A549 (cell line): ENCODE results near the gene MRTFB. TPM values are rescaled to one million over a fixed set of nuclear protein-coding genes. Genes with fewer than 3 reads are reported as not detected.

ENCODE experiments used
- ATAC-seq, 2 experiments: fragments of 200-7000 bp in 1 of 2; fragments of >200 bp in 1 of 2; cut with Nextera tagmentation in 1 of 2; cut with Tn5 transposase in 1 of 2; 3 replicates each; pipeline versions ENCODE4 v1.8.0 to v1.9.1; 2018 to 2020; ENCODE audit warnings: mild to moderate bottlenecking in 1 of 2, moderate library complexity in 1 of 2
- CTCF ChIA-PET: fragments of 300-600 bp; sonication (Branson Sonifier 250); formaldehyde crosslinking; extraction: SDS; loops from one replicate; lab custom pipeline; 2021; ENCODE audit warnings: antibody characterized with exemption, inconsistent platforms; lab: Yijun Ruan, JAX
- POLR2A ChIA-PET: fragments of 350-600 bp; formaldehyde crosslinking; extraction: SDS; loops from one replicate; lab custom pipeline; 2021; ENCODE audit warnings: antibody characterized with exemption, inconsistent platforms; lab: Yijun Ruan, JAX
- DNase-seq, 2 experiments: peaks; one replicate each; pipeline versions ENCODE4 v3.0.0 to v3.0.0-alpha.2; 2011 to 2016; ENCODE audit warnings: low read depth in 1 of 2, low spot score in 1 of 2
- FAIRE-seq: peaks from 2 replicates; lab custom pipeline; 2011; peaks lifted over from hg19 to GRCh38; lab: Jason Lieb, UNC
- H3K27ac ChIP-seq, 2 experiments: fragments of >200 bp; sonication (Bioruptor Twin); formaldehyde crosslinking; 3 replicates each; pipeline ENCODE4 v1.5.1; 2016 to 2017
- H3K4me1 ChIP-seq: fragments of >200 bp; sonication (Bioruptor Twin); formaldehyde crosslinking; 3 replicates; pipeline ENCODE4 v1.6.1; 2016
- H3K4me2 ChIP-seq: fragments of >200 bp; sonication (Bioruptor Twin); formaldehyde crosslinking; 3 replicates; pipeline ENCODE4 v1.6.1; 2016
- H3K4me3 ChIP-seq: fragments of >200 bp; sonication (Bioruptor Twin); formaldehyde crosslinking; 3 replicates; pipeline ENCODE4 v1.5.1; 2016
- H3K9me3 ChIP-seq: fragments of >200 bp; sonication (Bioruptor Twin); formaldehyde crosslinking; 3 replicates; pipeline ENCODE4 v1.6.1; 2016
- BHLHE40 ChIP-seq: IDR thresholded peaks from 2 replicates; pipeline ENCODE4 v1.6.1; 2012; ENCODE audit warnings: low read depth, low read length, inconsistent platforms
- CBX8 ChIP-seq: fragments of 200-600 bp; sonication (generic); IDR thresholded peaks from 2 replicates; pipeline ENCODE4 v1.6.1; 2016
- ESRRA ChIP-seq: fragments of 150-350 bp; IDR thresholded peaks from 2 replicates; pipeline ENCODE4 v1.6.1; 2014; ENCODE audit warnings: mild to moderate bottlenecking, low read length, borderline replicate concordance
- FOSL2 ChIP-seq, 2 experiments: fragments of 450-650 bp in 1 of 2; fragments of >200 bp in 1 of 2; sonication (Bioruptor Twin) in 1 of 2; formaldehyde crosslinking; IDR thresholded peaks; 2 replicates each; pipeline versions ENCODE4 v1.5.0 to v1.6.1; 2016 to 2020; ENCODE audit warnings: mild to moderate bottlenecking in 1 of 2, moderate library complexity in 1 of 2
- FOXS1 ChIP-seq: fragments of 250-450 bp; sonication (Bioruptor Pico); IDR thresholded peaks from 2 replicates; pipeline ENCODE4 v1.5.0; 2020; ENCODE audit warnings: mild to moderate bottlenecking, moderate library complexity
- GATA3 ChIP-seq: IDR thresholded peaks from 2 replicates; pipeline ENCODE4 v1.6.1; 2012; ENCODE audit warnings: borderline replicate concordance
- HMGXB4 ChIP-seq: fragments of 250-450 bp; sonication (Bioruptor Pico); IDR thresholded peaks from 2 replicates; pipeline ENCODE4 v1.5.0; 2021; ENCODE audit warnings: mild to moderate bottlenecking, moderate library complexity, borderline replicate concordance
- HOXA7 ChIP-seq: fragments of 250-450 bp; sonication (Bioruptor Pico); IDR thresholded peaks from 2 replicates; pipeline ENCODE4 v1.5.0; 2020; ENCODE audit warnings: mild to moderate bottlenecking, moderate library complexity
- KDM5A ChIP-seq: fragments of 200-600 bp; sonication (generic); IDR thresholded peaks from 2 replicates; pipeline ENCODE4 v1.6.1; 2016; ENCODE audit warnings: antibody characterized with exemption, mild to moderate bottlenecking
- MAFK ChIP-seq: fragments of 450-650 bp; IDR thresholded peaks from 2 replicates; pipeline ENCODE4 v1.6.1; 2014; ENCODE audit not compliant: partially characterized antibody
- MAZ ChIP-seq: fragments of 150-350 bp; IDR thresholded peaks from 2 replicates; pipeline ENCODE4 v1.6.1; 2014; ENCODE audit warnings: antibody characterized with exemption, low read depth, low read length, borderline replicate concordance
- NFE2L2 ChIP-seq: fragments of 150-350 bp; conservative IDR thresholded peaks from 2 replicates; pipeline ENCODE4 v1.6.1; 2014; ENCODE audit warnings: low read length
- PHF8 ChIP-seq: fragments of 200-600 bp; sonication (generic); IDR thresholded peaks from 2 replicates; pipeline ENCODE4 v1.6.1; 2016; ENCODE audit warnings: low read depth, mild to moderate bottlenecking, antibody characterized with exemption, moderate library complexity, borderline replicate concordance
- POLR2AphosphoS2 ChIP-seq: conservative IDR thresholded peaks from 2 replicates; pipeline ENCODE4 v1.6.1; 2012; ENCODE audit warnings: low read length, improper control_type of control experiment, inconsistent platforms
- RAD21 ChIP-seq, 2 experiments: fragments of >200 bp in 1 of 2; sonication (Bioruptor Twin) in 1 of 2; formaldehyde crosslinking in 1 of 2; IDR thresholded peaks in 1 of 2; conservative IDR thresholded peaks in 1 of 2; 2 replicates in 1 of 2; 3 replicates in 1 of 2; pipeline ENCODE4 v1.6.1; 2012 to 2018; ENCODE audit warnings: inconsistent platforms in 1 of 2
- SMC3 ChIP-seq: fragments of >200 bp; sonication (Bioruptor Twin); formaldehyde crosslinking; IDR thresholded peaks from 3 replicates; pipeline ENCODE4 v1.6.1; 2018; ENCODE audit warnings: inconsistent platforms
- TP53 ChIP-seq: fragments of 250-450 bp; sonication (Bioruptor Pico); IDR thresholded peaks from 2 replicates; pipeline ENCODE4 v1.5.0; 2021; ENCODE audit warnings: mild to moderate bottlenecking, moderate library complexity
- ZC3H11A ChIP-seq: fragments of 450-650 bp; IDR thresholded peaks from 2 replicates; pipeline ENCODE4 v1.6.1; 2014; ENCODE audit warnings: antibody characterized with exemption, mild to moderate bottlenecking
- ZFP36 ChIP-seq: fragments of 450-650 bp; IDR thresholded peaks from 2 replicates; pipeline ENCODE4 v1.6.1; 2014; ENCODE audit warnings: borderline replicate concordance; ENCODE audit not compliant: partially characterized antibody
- WGBS: methylation state at CpG from one replicate; pipeline ENCODE4 v1.1.6; 2017; ENCODE audit errors: missing lambda C conversion rate; 5-methylcytosine and 5-hydroxymethylcytosine counted together
- polyA plus RNA-seq, 4 experiments: library from polyadenylated mRNA; depleted of rRNA in 3 of 4; stranded (reverse); fragments of >200 nt; fragmentation: RNase III in 1 of 4; extraction: RNeasy Plus Mini Kit Qiagen cat#74134 plus additional on column Dnase treatment in 1 of 4; gene quantifications; 2 replicates in 3 of 4; 3 replicates in 1 of 4; pipeline ENCODE4 v1.2.3, GENCODE V29; 2011 to 2017
- TF ChIP-seq, protein P1 (sequence below): fragments of >200 bp; sonication (Bioruptor Twin); formaldehyde crosslinking; IDR thresholded peaks from 3 replicates; pipeline ENCODE4 v1.5.1; 2016

MRTFB gene
- polyA plus RNA-seq, 2 of the 4 experiments (the other 2 are of a cell fraction), result 13.7 to 24.2 TPM

GRCh38 chr16:14248791-14249190 is 177.7 kb downstream of the MRTFB start:
- CTCF ChIA-PET, result interaction anchor here (0.7 to 5.6 kb wide), 18 partner anchors 9 to 351 kb away, joined by 3 to 36 read pairs (median 6); no protein-coding TSS in a partner anchor
- no peak for FAIRE-seq
- WGBS, result 76% methylated on average over 5 of the region's 5 CpGs

GRCh38 chr16:14249291-14250032 is 178.3 kb downstream of the MRTFB start:
- POLR2A ChIA-PET, result no interaction called here
- ATAC-seq (peak; percentile 60 to 61; a peak in 4 of 6 replicates), DNase-seq (peak; percentile 36 to 46)
- Histone ChIP-seq H3K4me2 (no peak overlapping the region), H3K27ac (peak overlapping the region; percentile 64 to 65)
- TF ChIP-seq POLR2AphosphoS2 (no peak), KDM5A (no peak), PHF8 (no peak), TP53 (CRISPR knock-in tag) (no peak), GATA3 (no peak), ZFP36 (no peak), FOSL2 (IDR thresholded peaks at IDR 0.05) (no peak), FOSL2 (CRISPR knock-in tag; IDR thresholded peaks at IDR 0.05) (no peak), NFE2L2 (no peak), RAD21 (conservative IDR thresholded peaks at IDR 0.05 in 1 of 2, IDR thresholded peaks at IDR 0.05 in 1 of 2) (peak; percentile 89 to 93), MAZ (no peak), MAFK (peak; percentile 37), SMC3 (peak; percentile 89), FOXS1 (CRISPR knock-in tag) (no peak)
- TF ChIP-seq, protein P1, sequence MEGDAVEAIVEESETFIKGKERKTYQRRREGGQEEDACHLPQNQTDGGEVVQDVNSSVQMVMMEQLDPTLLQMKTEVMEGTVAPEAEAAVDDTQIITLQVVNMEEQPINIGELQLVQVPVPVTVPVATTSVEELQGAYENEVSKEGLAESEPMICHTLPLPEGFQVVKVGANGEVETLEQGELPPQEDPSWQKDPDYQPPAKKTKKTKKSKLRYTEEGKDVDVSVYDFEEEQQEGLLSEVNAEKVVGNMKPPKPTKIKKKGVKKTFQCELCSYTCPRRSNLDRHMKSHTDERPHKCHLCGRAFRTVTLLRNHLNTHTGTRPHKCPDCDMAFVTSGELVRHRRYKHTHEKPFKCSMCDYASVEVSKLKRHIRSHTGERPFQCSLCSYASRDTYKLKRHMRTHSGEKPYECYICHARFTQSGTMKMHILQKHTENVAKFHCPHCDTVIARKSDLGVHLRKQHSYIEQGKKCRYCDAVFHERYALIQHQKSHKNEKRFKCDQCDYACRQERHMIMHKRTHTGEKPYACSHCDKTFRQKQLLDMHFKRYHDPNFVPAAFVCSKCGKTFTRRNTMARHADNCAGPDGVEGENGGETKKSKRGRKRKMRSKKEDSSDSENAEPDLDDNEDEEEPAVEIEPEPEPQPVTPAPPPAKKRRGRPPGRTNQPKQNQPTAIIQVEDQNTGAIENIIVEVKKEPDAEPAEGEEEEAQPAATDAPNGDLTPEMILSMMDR, result peak; percentile 97
- TF ChIP-seq, all 56 proteins: peak for 4
- peaks cover 8% of the 10 kb centered on the region for H3K4me1 ChIP-seq
- no peaks in the 10 kb centered on the region for H3K9me3 ChIP-seq
- no peak for FAIRE-seq
- WGBS, result 58% methylated on average over 7 of the region's 7 CpGs
- CTCF ChIA-PET, result interaction anchor here (0.6 to 5.6 kb wide), 43 partner anchors 9 to 398 kb away, joined by 3 to 36 read pairs (median 4); partner anchors contain the start of gene ERCC4
- H3K4me3 ChIP-seq, result no peak overlapping the region

More at GRCh38 chr16:14248791-14249190, 177.7 kb downstream of the MRTFB start:
- no peak for DNase-seq
- no peak overlapping the region for H3K4me3 ChIP-seq
- TF ChIP-seq RAD21 (conservative IDR thresholded peaks at IDR 0.05 in 1 of 2, IDR thresholded peaks at IDR 0.05 in 1 of 2), result no peak
- TF ChIP-seq CBX8, result no peak
- TF ChIP-seq ZC3H11A, result no peak
- TF ChIP-seq KDM5A, result no peak
- no peak for TF ChIP-seq ESRRA
- TF ChIP-seq HMGXB4, result no peak
- TF ChIP-seq HOXA7 (CRISPR knock-in tag), result no peak
- no peak for TF ChIP-seq FOXS1 (CRISPR knock-in tag)
- TF ChIP-seq BHLHE40, result no peak
- TF ChIP-seq, protein P1, result no peak
- no peak for TF ChIP-seq NFE2L2
- TF ChIP-seq, all 56 proteins: peak for 0
- H3K27ac ChIP-seq, result no peak overlapping the region
- peaks cover 8% of the 10 kb centered on the region for H3K4me1 ChIP-seq
- H3K9me3 ChIP-seq, result no peaks in the 10 kb centered on the region
- POLR2A ChIA-PET, result no interaction called here
- ATAC-seq, result no peak
- H3K4me2 ChIP-seq, result no peak overlapping the region
